PC-3 (cell line): ENCODE results near the gene PRB4.

ENCODE experiments used
- CTCF ChIP-seq: fragments of 300-600 bp; sonication (generic); conservative IDR thresholded peaks from 2 replicates; pipeline ENCODE4 v1.5.1; 2017; ENCODE audit warnings: antibody characterized with exemption, low read depth, mild to moderate bottlenecking, low read length
- EZH2phosphoT487 ChIP-seq: fragments of 300-600 bp; sonication (generic); IDR thresholded peaks from 2 replicates; pipeline ENCODE4 v1.6.1; 2018; ENCODE audit warnings: mild to moderate bottlenecking, antibody characterized with exemption, low read length, borderline replicate concordance

GRCh38 chr12:11321980-11322379 is 11.7 kb upstream of the PRB4 start:
- TF ChIP-seq CTCF (no peak), EZH2phosphoT487 (no peak)
